ENCODE results near the gene CORO1A.
"Not testable (repeated sequence)": the region's sequence is repeated elsewhere in the genome, so short reads cannot be mapped to it uniquely, and the experiment has no call there.

Gene CORO1A

GRCh38 chr16:30170145-30170544 is 13.3 kb upstream of the CORO1A start:
- not testable (repeated sequence) for DNase-seq (ENCODE audit: low spot score)

- DNase-seq (ENCODE audit: low spot score): no peak
These were observed 10.3 kb upstream of the CORO1A start for GRCh38 chr16:30173054-30173453.

- DNase-seq (ENCODE audit: low spot score): not testable (repeated sequence)
These were observed 6.5 kb upstream of the CORO1A start for GRCh38 chr16:30176876-30177275.

- DNase-seq (ENCODE audit: low spot score): no peak
These were observed 4.2 kb upstream of the CORO1A start for GRCh38 chr16:30179195-30179594.

GRCh38 chr16:30179931-30180330 is 3.5 kb upstream of the CORO1A start:
- no peak for DNase-seq (ENCODE audit: low spot score)

- no peak for DNase-seq (ENCODE audit: low spot score)
These were observed 2.7 kb upstream of the CORO1A start for GRCh38 chr16:30180741-30181140.

- no peak for DNase-seq (ENCODE audit: low spot score)
These were observed 891 bp downstream of the CORO1A start for GRCh38 chr16:30184096-30184890.

- no peak for DNase-seq (ENCODE audit: low spot score)
These were observed 1.7 kb downstream of the CORO1A start for GRCh38 chr16:30184891-30185682.

- DNase-seq (ENCODE audit: low spot score): no peak
These were observed 2.5 kb downstream of the CORO1A start for GRCh38 chr16:30185683-30186421.

- no peak for DNase-seq (ENCODE audit: low spot score)
These were observed 3.0 kb downstream of the CORO1A start for GRCh38 chr16:30186444-30186781.

GRCh38 chr16:30186782-30187555 is 3.6 kb downstream of the CORO1A start:
- peak; percentile 63 for DNase-seq (ENCODE audit: low spot score)

- no peak for DNase-seq (ENCODE audit: low spot score)
These were observed 4.1 kb downstream of the CORO1A start for GRCh38 chr16:30187556-30187865.

GRCh38 chr16:30187971-30188561 is 4.7 kb downstream of the CORO1A start:
- DNase-seq (ENCODE audit: low spot score): no peak

- DNase-seq (ENCODE audit: low spot score): not testable (repeated sequence)
These were observed 7.8 kb downstream of the CORO1A start for GRCh38 chr16:30191158-30191557.

- DNase-seq (ENCODE audit: low spot score): not testable (repeated sequence)
These were observed 9.7 kb downstream of the CORO1A start for GRCh38 chr16:30193098-30193497.

GRCh38 chr16:30193615-30194014 is 10.2 kb downstream of the CORO1A start, which contains the start of the genes BOLA2B and SLX1A:
BOLA2B (minus strand) TSS chr16:30193666; CDS start chr16:30193595, 71 bp downstream.
SLX1A (plus strand) TSS chr16:30193875; CDS start chr16:30194085, 210 bp downstream.
- not testable (repeated sequence) for DNase-seq (ENCODE audit: low spot score)

- not testable (repeated sequence) for DNase-seq (ENCODE audit: low spot score)
These were observed 10.9 kb downstream of the CORO1A start for GRCh38 chr16:30194172-30194925.

GRCh38 chr16:30197001-30197400 is 13.6 kb downstream of the CORO1A start:
- DNase-seq (ENCODE audit: low spot score): not testable (repeated sequence)

GRCh38 chr16:30199049-30199448 is 15.6 kb downstream of the CORO1A start, which contains the start of gene SULT1A3:
SULT1A3 (plus strand) TSS chr16:30199255; CDS start chr16:30200729, 1,474 bp downstream.
- DNase-seq (ENCODE audit: low spot score): not testable (repeated sequence)

- not testable (repeated sequence) for DNase-seq (ENCODE audit: low spot score)
These were observed 16.4 kb downstream of the CORO1A start for GRCh38 chr16:30199608-30200343.
